Nephron progenitor cell (in vitro differentiated cells): ENCODE measurements around the gene BCORL1.

ENCODE experiments used
- DNase-seq: peaks from one replicate; pipeline ENCODE4 v3.0.0; 2021
- H3K27ac Mint-ChIP-seq: 2 replicates; pipeline ENCODE4 v1.8.0; 2021; ENCODE audit warnings: mild to moderate bottlenecking, moderate library complexity, mixed read lengths
- H3K27me3 Mint-ChIP-seq: 2 replicates; pipeline ENCODE4 v1.8.0; 2021; ENCODE audit warnings: mild to moderate bottlenecking, low read depth, mixed read lengths; ENCODE audit not compliant: poor library complexity
- H3K36me3 Mint-ChIP-seq: 2 replicates; pipeline ENCODE4 v1.8.0; 2021; ENCODE audit warnings: low read depth, mixed read lengths
- H3K4me1 Mint-ChIP-seq: 2 replicates; pipeline ENCODE4 v1.8.0; 2021; ENCODE audit warnings: mixed read lengths
- H3K4me3 Mint-ChIP-seq: 2 replicates; pipeline ENCODE4 v1.8.0; 2021; ENCODE audit warnings: mild to moderate bottlenecking, moderate library complexity, mixed read lengths
- H3K9me3 Mint-ChIP-seq: 2 replicates; pipeline ENCODE4 v1.8.0; 2021; ENCODE audit warnings: mild to moderate bottlenecking, moderate library complexity, mixed read lengths
- TF ChIP-seq, protein P1 (sequence below): fragments of 200-600 bp; sonication (generic); IDR thresholded peaks from 2 replicates; pipeline ENCODE4 v1.5.0; 2021; ENCODE audit warnings: antibody characterized with exemption

The BCORL1 gene

DNA sequence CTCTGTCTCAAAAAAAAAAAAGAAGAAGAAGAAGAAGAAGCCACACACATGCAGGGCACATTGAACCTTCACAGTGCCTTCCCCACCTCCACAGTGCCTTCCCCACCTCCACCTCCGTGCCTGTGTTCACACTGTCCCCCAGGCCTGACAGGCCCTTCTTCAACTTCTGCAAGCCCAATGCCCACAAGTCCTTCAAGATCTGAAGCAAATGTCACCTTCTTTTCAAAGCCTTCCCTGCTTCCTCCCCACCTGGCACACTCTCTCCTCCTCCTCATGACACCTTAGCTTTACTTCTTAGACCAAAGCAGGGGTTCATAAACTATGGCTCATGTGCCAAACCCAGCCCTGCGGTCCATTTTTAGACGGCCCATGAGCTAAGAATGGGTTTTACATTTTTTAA, 107.9 kb downstream of the BCORL1 start:
- H3K9me3 Mint-ChIP-seq, result peaks cover 28% of the 10 kb centered on the region
- H3K36me3 Mint-ChIP-seq, result no peaks in the 10 kb centered on the region
- TF ChIP-seq, protein P1, sequence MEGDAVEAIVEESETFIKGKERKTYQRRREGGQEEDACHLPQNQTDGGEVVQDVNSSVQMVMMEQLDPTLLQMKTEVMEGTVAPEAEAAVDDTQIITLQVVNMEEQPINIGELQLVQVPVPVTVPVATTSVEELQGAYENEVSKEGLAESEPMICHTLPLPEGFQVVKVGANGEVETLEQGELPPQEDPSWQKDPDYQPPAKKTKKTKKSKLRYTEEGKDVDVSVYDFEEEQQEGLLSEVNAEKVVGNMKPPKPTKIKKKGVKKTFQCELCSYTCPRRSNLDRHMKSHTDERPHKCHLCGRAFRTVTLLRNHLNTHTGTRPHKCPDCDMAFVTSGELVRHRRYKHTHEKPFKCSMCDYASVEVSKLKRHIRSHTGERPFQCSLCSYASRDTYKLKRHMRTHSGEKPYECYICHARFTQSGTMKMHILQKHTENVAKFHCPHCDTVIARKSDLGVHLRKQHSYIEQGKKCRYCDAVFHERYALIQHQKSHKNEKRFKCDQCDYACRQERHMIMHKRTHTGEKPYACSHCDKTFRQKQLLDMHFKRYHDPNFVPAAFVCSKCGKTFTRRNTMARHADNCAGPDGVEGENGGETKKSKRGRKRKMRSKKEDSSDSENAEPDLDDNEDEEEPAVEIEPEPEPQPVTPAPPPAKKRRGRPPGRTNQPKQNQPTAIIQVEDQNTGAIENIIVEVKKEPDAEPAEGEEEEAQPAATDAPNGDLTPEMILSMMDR, result no peak
- no peak overlapping the region for H3K4me3 Mint-ChIP-seq
- no peak overlapping the region for H3K27ac Mint-ChIP-seq
- peaks cover 17% of the 10 kb centered on the region for H3K4me1 Mint-ChIP-seq
- no peak for DNase-seq
- H3K27me3 Mint-ChIP-seq, result peaks cover 7% of the 10 kb centered on the region

DNA sequence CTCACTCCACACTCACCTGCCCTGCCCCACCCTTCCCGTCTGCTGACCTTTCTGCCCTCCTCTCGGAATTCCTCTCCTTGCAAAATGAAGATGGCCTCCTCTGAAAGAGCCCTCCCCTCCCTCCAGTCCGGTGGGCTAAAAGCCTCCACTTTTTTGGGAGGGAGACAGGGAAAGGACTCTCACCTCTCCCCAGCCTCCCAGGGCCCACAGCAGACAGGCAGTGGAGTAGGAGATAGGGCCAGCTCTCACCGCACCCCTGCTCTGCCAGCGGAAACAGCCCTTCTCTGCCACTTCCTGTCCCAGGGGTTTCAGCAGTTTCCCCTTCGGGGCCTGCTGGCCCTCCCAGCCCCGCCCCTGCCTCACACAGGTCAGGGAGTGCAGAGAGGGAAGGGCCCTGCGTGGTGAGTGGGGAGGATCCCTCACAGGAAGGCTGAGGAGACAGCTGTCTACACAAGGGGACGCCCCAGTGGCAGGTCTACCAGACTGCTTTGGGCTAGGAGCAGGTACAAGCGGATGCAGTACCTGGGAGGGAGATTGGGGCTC, 109.6 kb downstream of the BCORL1 start:
- no peak for DNase-seq
- Mint-ChIP-seq H3K4me1 (peaks cover 5% of the 10 kb centered on the region), H3K27ac (no peak overlapping the region), H3K36me3 (no peaks in the 10 kb centered on the region), H3K4me3 (no peak overlapping the region), H3K9me3 (peaks cover 28% of the 10 kb centered on the region), H3K27me3 (peaks cover 7% of the 10 kb centered on the region)
- TF ChIP-seq, protein P1, result no peak

DNA sequence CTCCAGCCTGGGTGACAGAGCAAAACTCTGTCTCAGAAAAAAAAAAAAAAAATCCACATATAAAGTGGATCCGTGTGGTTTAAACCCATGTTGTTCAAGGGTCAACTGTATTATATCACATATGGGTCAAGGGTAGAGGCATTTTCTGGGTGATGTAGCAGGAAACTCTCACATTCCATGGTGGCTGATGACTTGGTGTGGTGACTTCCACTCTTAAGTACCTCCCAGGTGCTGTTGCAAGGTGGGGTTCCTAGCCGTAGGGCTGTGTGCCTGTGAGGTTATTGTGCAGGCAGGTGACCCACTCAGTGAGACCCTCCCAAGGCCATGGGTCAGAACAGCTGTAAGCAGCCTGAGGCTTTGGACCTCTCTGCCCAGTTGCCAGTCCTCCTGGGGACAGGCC, 110.8 kb downstream of the BCORL1 start:
- TF ChIP-seq, protein P1, result no peak
- Mint-ChIP-seq H3K4me3 (no peak overlapping the region), H3K27ac (no peak overlapping the region), H3K36me3 (no peaks in the 10 kb centered on the region), H3K27me3 (peaks cover 7% of the 10 kb centered on the region), H3K9me3 (peaks cover 26% of the 10 kb centered on the region), H3K4me1 (peaks cover 9% of the 10 kb centered on the region)
- DNase-seq, result no peak

GRCh38 chrX:130094696-130095095, 112.3 kb downstream of the BCORL1 start:
- no peaks in the 10 kb centered on the region for H3K36me3 Mint-ChIP-seq
- peaks cover 14% of the 10 kb centered on the region for H3K4me1 Mint-ChIP-seq
- H3K27ac Mint-ChIP-seq, result no peak overlapping the region
- peaks cover 31% of the 10 kb centered on the region for H3K9me3 Mint-ChIP-seq
- H3K27me3 Mint-ChIP-seq, result peaks cover 7% of the 10 kb centered on the region
- TF ChIP-seq, protein P1, result no peak
- no peak overlapping the region for H3K4me3 Mint-ChIP-seq
- DNase-seq, result no peak

DNA sequence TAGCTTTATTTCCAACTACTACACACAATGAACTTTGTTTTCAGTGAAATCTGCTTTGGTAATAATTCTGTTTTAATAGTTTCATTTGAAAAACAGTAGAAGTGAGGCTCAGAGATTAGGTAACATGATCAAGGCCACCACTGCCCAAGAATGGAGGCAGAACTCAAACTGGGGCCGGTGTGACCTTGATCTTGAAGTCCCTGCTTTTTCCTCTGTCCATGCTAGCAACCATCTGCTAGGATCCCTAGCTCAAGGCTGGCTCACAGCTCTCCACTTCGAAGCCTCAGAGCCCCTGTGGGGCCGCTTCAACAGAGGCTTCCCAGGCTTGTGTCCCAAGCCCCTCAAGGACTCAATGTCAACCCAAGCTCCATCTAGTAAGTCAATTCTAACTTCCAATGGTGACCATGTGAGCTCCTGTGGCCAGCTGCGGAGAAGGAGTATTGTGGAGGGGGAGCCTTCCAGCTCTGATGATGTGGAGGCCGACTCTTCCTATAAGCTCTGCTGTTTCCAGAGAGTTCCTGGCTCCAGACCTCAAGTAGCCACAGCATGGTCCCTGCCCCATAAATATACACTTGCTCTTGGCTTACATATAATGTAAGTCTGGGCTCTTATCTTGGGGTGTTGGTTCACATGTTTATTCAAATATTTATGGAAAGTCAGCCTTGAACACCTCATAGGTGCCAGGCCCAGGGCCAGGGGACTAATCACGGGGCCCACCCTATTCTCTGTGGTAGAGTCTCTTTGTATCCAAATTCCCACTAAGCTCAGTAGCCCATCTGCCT, 113.0 kb downstream of the BCORL1 start:
- no peak for DNase-seq
- TF ChIP-seq, protein P1, result no peak
- Mint-ChIP-seq H3K4me3 (no peak overlapping the region), H3K27me3 (peaks cover 5% of the 10 kb centered on the region), H3K4me1 (peaks cover 14% of the 10 kb centered on the region), H3K36me3 (no peaks in the 10 kb centered on the region), H3K9me3 (peaks cover 34% of the 10 kb centered on the region), H3K27ac (no peak overlapping the region)
